NCI-H1048 (cell line): ENCODE measurements around the gene TCF12.
"Not testable (repeated sequence)": the region's sequence is repeated elsewhere in the genome, so short reads cannot be mapped to it uniquely, and the experiment has no call there.

Source experiments
- DNase-seq: peaks from one replicate; lab custom pipeline; 2025; lab: John Stamatoyannopoulos, UW

TCF12 gene

GRCh38 chr15:56916825-56917477 lies 1.5 kb upstream of the TCF12 start:
- DNase-seq, result no peak

DNA sequence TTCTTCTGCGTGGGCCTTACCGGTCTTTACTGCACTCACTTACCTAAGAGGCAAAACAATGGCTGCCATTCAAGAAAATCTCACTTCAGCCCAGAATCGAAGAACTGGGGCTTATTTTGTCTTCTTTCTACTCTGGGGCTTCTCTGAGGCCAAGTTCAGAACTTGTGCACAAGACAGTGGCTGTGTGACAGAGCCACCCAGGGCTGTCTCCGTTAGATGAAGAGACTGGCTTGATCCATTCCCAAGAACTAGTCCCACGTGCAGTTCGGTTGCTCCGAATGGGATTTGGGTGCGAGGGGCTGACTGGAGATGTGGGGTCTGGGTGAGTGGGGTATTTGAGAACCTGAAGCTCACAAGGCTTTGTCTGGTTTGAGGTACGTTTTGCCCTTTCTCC lies 795 bp upstream of the TCF12 start:
- no peak for DNase-seq

DNA sequence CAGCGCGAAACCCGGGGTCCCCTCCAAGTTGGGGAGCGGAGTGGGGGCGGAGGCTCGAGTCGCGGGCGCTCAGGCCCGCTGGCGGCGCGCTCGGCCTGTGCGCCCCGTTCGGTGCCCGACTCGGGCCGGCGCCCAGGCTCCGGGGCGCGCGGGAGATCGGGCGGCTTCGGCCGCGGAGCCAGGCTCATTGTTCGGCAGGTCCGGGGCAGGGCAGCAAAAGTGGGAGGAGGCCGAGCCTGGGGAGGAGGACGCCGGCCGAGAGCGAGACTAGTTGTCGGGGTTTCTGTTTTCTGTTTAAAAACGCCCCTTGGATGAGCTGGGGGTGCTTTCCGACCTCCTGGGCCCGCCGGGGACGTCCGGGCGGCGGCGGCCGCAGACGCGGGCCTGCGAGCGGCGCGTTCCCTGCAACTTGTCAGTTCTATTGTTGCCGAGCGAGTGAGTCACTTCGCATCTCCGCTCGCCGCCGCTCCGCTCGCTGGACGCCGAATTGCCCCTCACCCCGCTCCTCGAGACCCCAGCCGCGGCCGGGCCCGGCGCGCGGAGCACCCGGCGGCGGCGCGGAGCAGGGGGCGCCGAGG lies 676 bp downstream of the TCF12 start:
- DNase-seq, result no peak

GRCh38 chr15:56919609-56920366 lies 1.3 kb downstream of the TCF12 start:
- DNase-seq, result no peak

DNA sequence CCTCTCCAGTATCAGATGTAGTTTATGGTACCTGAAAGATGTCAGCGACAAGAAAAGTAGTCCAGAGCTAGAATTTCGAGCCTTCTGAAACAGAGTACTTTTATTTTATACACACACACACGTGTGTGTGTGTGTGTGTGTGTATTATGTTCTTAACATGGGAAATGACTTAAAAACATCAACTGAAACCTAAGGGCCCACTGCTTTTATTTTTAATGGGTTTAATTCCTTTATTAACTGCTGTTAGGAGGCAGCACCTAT lies 1.9 kb downstream of the TCF12 start:
- DNase-seq, result no peak

DNA sequence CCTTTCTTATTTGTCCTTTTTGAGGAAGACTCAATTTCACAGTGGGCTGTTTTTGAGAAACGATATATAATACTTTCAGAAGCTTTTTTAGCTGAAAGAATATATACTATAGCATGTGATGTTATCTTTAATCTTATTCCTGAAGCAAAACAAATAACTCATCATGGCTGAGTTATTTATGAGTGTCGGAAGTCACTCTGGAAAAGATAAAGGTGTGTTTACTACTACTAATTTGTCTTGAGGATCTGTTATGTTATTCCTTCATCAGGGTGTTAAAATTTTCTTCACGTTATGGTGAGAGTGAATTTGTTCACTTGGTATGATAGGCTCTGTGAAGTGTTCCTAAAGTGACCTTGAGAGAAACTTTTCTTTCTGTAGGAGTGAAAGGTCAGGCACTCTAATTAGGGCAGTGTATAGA lies 4.7 kb downstream of the TCF12 start:
- no peak for DNase-seq

GRCh38 chr15:56927816-56928215 lies 9.4 kb downstream of the TCF12 start:
- no peak for DNase-seq

- DNase-seq, result no peak
These were observed 11.0 kb downstream of the TCF12 start for GRCh38 chr15:56929399-56929798.

DNA sequence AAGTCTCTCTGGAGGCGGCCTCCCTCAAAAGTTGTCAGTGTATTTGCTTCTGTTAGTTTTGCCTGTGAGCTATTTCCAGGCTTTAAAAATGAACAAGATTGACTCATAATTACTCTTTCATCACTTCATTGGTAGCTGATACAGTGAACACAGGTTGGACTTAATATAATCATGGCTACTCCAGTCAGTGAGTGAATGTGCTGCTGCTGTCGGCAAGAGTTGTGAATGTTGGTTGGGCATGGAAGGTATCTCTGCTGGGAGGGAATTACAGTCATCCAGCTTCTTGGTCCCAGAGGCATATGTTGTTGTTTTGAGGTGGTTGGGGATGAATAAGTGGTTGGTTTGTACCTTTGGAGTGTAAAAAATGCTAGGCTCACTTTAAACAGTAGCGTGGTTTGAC lies 11.5 kb downstream of the TCF12 start:
- DNase-seq, result no peak

- no peak for DNase-seq
These were observed 12.3 kb downstream of the TCF12 start for GRCh38 chr15:56930669-56931313.

DNA sequence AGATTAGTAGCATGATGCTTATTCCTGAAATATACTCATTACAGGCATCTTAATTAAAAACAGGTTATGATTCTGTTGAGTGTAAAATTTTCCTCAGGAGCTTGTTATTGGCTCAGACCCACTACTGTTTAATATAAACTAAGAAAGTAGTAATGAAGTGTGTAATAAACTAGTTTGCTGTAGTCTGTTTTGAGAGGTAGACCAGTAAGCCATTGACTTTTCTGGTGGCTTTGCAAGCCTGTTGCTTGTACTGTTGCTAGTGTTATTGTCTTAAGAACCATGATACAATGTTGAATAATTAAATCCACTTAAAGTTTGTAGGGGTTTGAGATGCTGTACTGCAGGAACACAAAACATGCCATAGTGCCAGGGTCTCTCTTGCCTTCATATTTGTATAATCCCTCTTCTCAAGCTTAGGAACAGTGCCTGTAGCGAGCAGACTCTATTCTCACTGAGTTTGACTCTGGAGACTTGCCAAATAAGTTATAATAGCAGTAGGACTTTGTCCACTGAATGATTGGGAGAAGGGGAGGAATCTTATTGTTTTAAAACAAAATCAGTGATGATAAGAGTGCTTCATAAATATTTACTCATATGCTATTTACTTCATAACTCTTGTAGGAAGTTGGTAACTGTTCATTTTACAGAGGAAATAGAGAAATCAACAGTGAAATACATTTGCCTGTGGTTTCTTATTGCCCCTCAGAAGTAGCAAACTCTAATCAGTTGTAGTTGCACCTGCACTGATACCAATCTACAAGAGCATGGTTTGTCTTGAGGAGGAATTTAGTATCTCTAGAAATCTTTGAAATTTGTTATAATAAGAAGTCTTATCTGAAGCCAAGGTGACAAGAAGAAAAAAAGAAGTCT lies 13.4 kb downstream of the TCF12 start:
- no peak for DNase-seq

GRCh38 chr15:56932509-56932868 lies 14.0 kb downstream of the TCF12 start:
- not testable (repeated sequence) for DNase-seq

DNA sequence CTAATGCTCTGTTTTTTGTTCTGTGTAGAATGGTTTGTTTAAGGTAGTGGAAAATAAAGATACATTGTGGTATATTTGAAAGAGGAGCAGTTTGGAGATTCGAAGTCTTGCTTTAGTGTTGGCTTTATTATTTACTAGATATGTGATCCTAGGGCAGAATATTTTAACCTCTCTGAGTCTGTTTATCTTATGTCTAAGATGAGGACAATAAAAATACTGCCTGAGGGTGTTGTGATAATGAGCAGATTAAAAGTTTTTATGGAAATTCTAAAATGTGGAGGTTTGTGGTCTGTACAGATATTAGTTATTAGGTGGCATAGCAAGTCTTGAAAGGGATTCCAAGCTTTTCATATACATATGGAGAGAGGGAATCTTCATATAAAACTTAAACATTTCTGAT lies 15.0 kb downstream of the TCF12 start:
- no peak for DNase-seq

- DNase-seq, result no peak
These were observed 15.4 kb downstream of the TCF12 start for GRCh38 chr15:56933811-56934210.

DNA sequence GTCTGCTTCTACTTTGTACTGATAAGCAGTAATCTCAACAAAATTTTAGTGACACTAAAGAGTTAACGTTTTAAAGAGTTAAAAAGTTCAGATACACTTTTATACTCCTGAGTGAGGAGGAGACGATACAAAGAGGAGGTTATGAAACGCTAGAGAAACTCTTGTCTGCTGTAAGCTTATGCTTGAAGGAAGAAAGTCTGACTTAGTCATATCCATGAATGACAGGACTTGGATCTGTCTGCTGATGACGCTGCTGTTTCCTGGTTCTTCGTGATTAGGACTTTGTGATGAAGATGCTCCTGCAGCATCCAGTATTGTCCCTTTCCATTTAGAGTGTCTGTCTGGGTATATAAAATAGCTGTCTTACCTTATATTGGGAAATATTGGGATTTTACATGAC lies 15.8 kb downstream of the TCF12 start:
- DNase-seq, result no peak

GRCh38 chr15:56936929-56937328 lies 18.5 kb downstream of the TCF12 start:
- no peak for DNase-seq

- no peak for DNase-seq
These were observed 20.8 kb downstream of the TCF12 start for GRCh38 chr15:56939257-56939656.

- DNase-seq, result no peak
These were observed 21.9 kb downstream of the TCF12 start for GRCh38 chr15:56940388-56940787.

GRCh38 chr15:56942118-56942517 lies 23.7 kb downstream of the TCF12 start:
- no peak for DNase-seq

DNA sequence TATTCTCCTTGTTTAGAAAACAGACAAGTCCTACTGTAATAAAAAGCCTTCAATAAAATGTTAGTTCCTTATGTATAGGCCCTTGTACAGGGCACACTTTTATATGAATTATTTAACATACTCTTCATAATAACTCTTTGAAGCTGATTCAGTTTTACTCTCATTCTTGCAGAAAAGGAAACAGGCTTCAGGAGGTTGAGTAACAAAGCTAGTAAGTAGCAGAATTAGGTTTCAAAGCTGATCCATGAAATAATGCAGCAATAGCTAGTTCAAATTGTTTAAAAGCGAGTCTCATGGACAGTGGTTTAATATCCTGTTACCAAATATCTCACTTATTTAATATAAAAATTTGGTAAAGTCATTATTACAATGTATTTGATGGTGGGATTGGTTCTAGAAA lies 25.0 kb downstream of the TCF12 start:
- DNase-seq, result no peak

- DNase-seq, result no peak
These were observed 26.0 kb downstream of the TCF12 start for GRCh38 chr15:56944485-56944884.

DNA sequence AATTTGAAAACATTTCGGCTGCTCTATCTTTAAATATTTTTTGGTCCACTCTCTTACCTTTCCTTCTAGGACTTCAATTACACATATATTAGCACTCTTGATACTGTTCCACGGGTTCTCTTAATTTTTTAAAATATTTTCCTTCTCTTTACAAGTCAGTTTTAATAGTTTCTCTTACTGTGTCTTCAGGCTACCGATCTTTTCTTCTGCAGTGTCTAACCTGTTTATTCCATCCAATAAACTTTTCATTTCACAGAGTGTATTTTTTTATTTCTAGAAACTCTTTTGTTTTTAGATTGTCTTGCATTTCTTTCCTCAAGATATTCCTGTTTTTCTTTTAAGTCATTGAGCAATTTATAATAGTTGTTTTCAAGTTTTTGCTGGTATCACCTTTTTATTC lies 27.7 kb downstream of the TCF12 start:
- DNase-seq, result no peak
